Pancreas (tissue), 10 donors: ENCODE measurements around the gene PXDC1. TPM values are rescaled to one million over a fixed set of nuclear protein-coding genes. Genes with fewer than 3 reads are reported as not detected.

Source experiments
- ATAC-seq, 4 donors: fragments of 200-7000 bp; cut with Tn5 transposase; one replicate each; pipeline versions ENCODE4 v1.8.0 to v1.9.1; 2020; ENCODE audit warnings: mild to moderate bottlenecking in 4 of 4, moderate library complexity in 4 of 4
- DNase-seq, 6 donors: peaks; one replicate each; pipeline ENCODE4 v3.0.0-alpha.2; 2020
- FAIRE-seq: peaks from 2 replicates; lab custom pipeline; 2012; peaks lifted over from hg19 to GRCh38; lab: Jason Lieb, UNC
- H3K27ac ChIP-seq, 4 donors: fragments of 200-600 bp; sonication (generic); 1 replicate in 3 of 4; 2 replicates in 1 of 4; pipeline versions ENCODE4 v1.5.0 to v1.8.0; 2020
- H3K27me3 ChIP-seq, 4 donors: fragments of 200-600 bp; one replicate each; pipeline ENCODE4 v1.8.0; 2021
- H3K36me3 ChIP-seq, 3 donors: fragments of 200-600 bp; sonication (generic) in 1 of 3; one replicate each; pipeline versions ENCODE4 v1.5.0 to v1.8.0; 2020 to 2021
- H3K4me1 ChIP-seq, 3 donors: fragments of 200-600 bp; one replicate each; pipeline ENCODE4 v1.8.0; 2021
- H3K4me3 ChIP-seq, 4 donors: fragments of 200-600 bp; sonication (generic) in 2 of 4; one replicate each; pipeline versions ENCODE4 v1.5.0 to v1.8.0; 2020 to 2021
- H3K9me3 ChIP-seq, 4 donors: fragments of 200-600 bp; one replicate each; pipeline ENCODE4 v1.8.0; 2021
- WGBS, 2 donors: extraction: QIAGEN DNeasy Blood & Tissue Kit; methylation state at CpG; one replicate each; pipeline ENCODE4 v1.1.7; 2013; 5-methylcytosine and 5-hydroxymethylcytosine counted together
- intact Hi-C, 3 donors: fragments of 100-400 bp; cut with DNase I; formaldehyde crosslinking; loops; one replicate each; pipeline versions ENCODE4 v1.11.1 to v1.14.2; 2022
- polyA plus RNA-seq, 2 donors: library from polyadenylated mRNA; stranded (reverse); fragments of 200-250 nt; gene quantifications; one replicate each; pipeline ENCODE4 v1.2.3, GENCODE V29; 2013
- total RNA-seq, 6 donors: library from RNA; stranded (reverse); fragmentation: NEBNext Ultra II Directional in 4 of 6; extraction: Animal tissue kit (Norgen Biotek cat#: 25700) in 4 of 6; gene quantifications; one replicate each; pipeline versions ENCODE4 v1.2.1 to v1.2.4, GENCODE V29; 2021 to 2023
- TF ChIP-seq, protein P1 (sequence below), 4 donors: fragments of 200-600 bp; sonication (generic) in 3 of 4; IDR thresholded peaks; one replicate each; pipeline versions ENCODE4 v1.5.0 to v1.8.0; 2021; ENCODE audit warnings: antibody characterized with exemption in 4 of 4
- donor health status: healthy with polysubstance abuse.
- donor health status: DM: no; HTN: no; CAD: no; lungs with moderate emphysema.
- donor health status: DM: no; HTN: no; CAD: no.
- donor health status: control.
- donor health status: control.
- donor health status: Bipolar disorder and iron deficiency.
- donor health status: DM: yes; HTN: yes; CAD: no.
- donor health status: DM: no; HTN: no; CAD: no.
- donor health status: DM: no; HTN: no; CAD: no.
- donor health status: DM: yes; HTN: yes; CAD: no.

PXDC1 gene
- total and polyA plus RNA-seq, 8 donors: 5.2 to 19.7 (median 11.1) TPM

DNA sequence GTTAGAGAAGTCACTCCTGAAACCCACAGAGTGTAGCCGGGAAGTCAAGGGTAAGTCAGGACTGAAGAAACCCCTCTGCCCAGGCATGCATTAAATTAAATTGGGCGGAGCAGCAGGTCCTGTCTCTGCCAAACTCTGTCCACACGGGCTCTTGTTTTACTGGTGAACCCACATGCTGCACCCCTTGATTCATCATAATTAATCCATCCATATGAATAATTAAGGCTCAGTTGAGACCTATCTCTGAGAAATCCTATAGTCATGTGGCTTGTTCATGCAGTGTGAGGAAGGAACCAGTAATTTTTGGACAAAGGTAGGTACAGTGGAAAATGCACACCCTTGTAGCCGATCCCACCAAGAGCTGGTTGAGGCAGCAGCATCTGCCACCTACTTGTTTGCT lies 43.0 kb downstream of the PXDC1 start:
- Histone ChIP-seq H3K27ac (no peak overlapping the region), H3K36me3 (no peaks in the 10 kb centered on the region), H3K27me3 (no peaks in the 10 kb centered on the region), H3K4me3 (no peak overlapping the region), H3K4me1 (no peaks in the 10 kb centered on the region), H3K9me3 (no peaks in the 10 kb centered on the region)
- FAIRE-seq (no peak), DNase-seq (no peak), ATAC-seq (no peak)
- TF ChIP-seq, protein P1, sequence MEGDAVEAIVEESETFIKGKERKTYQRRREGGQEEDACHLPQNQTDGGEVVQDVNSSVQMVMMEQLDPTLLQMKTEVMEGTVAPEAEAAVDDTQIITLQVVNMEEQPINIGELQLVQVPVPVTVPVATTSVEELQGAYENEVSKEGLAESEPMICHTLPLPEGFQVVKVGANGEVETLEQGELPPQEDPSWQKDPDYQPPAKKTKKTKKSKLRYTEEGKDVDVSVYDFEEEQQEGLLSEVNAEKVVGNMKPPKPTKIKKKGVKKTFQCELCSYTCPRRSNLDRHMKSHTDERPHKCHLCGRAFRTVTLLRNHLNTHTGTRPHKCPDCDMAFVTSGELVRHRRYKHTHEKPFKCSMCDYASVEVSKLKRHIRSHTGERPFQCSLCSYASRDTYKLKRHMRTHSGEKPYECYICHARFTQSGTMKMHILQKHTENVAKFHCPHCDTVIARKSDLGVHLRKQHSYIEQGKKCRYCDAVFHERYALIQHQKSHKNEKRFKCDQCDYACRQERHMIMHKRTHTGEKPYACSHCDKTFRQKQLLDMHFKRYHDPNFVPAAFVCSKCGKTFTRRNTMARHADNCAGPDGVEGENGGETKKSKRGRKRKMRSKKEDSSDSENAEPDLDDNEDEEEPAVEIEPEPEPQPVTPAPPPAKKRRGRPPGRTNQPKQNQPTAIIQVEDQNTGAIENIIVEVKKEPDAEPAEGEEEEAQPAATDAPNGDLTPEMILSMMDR (IDR thresholded peaks at IDR 0.05): no peak
- WGBS, 2 donors: 72 to 85% methylated on average over 4 of the region's 4 CpGs
- intact Hi-C loops: no loop called here

DNA sequence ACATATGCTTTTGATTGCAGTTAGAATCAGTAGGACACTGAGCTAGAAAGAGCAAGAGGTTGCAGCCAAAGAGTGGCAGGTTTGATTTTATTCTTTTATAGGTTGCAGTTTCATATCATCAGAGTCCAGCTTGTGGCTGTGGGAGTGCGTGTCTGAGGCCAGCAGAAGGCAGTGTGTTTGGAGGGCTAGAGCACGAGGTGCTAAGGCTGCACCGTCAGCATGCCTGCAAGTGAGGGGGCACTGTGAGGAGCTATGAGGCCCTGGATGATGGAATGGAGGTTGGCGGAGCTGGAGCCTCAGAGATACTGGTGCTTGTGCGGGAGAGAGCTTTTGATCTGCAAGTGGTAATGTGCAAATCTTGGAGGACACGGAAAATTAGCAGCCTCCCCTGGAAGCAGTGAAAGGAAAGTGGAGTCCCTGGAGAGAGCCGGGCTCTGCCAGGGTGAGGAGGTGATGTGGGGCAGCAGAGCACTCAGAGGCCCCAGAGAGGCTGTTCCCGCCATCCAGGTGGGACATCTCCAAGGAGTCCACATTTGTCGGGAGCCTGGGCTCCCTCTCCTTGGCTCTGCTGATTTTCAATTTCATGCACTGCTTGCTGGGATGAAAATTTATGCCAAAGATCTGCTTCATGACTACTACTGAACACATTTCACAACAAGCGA lies 43.6 kb downstream of the PXDC1 start:
- Histone ChIP-seq H3K27ac (no peak overlapping the region), H3K4me3 (no peak overlapping the region), H3K9me3 (no peaks in the 10 kb centered on the region), H3K27me3 (no peaks in the 10 kb centered on the region), H3K36me3 (no peaks in the 10 kb centered on the region), H3K4me1 (no peaks in the 10 kb centered on the region)
- ATAC-seq (no peak), FAIRE-seq (no peak), DNase-seq (no peak)
- TF ChIP-seq, protein P1 (IDR thresholded peaks at IDR 0.05): no peak
- WGBS, 2 donors: 76 to 88% methylated on average over 10 of the region's 10 CpGs
- intact Hi-C loops: no loop called here

DNA sequence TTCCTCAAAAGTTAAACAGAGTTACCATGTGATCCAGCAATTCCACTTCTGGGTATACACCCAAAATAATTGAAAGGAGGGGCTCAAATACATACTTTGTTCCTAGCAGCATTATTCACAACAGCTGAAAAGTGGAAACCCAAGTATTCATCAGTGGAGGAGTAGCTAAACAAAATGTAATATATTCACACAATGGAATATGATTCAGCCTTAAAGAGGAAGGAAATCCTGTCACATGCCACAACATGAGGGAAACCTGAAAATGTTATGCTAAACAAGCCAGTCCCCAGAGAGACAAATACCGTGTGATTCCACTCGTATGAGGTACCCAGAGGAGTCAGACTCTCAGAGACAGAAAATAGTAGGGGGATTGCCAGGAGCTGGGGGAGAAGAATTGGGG lies 44.5 kb downstream of the PXDC1 start:
- no peaks in the 10 kb centered on the region for H3K27me3 ChIP-seq
- H3K27ac ChIP-seq: no peak overlapping the region
- WGBS, 2 donors: 70 to 80% methylated on average over 2 of the region's 2 CpGs
- DNase-seq (no peak), FAIRE-seq (no peak), ATAC-seq (peak in 2 of 4 donors; percentile 30 to 35)
- no peaks in the 10 kb centered on the region for H3K9me3 ChIP-seq
- intact Hi-C loops: no loop called here
- H3K36me3 ChIP-seq: no peaks in the 10 kb centered on the region
- H3K4me1 ChIP-seq: no peaks in the 10 kb centered on the region
- no peak overlapping the region for H3K4me3 ChIP-seq
- TF ChIP-seq, protein P1 (IDR thresholded peaks at IDR 0.05): no peak

DNA sequence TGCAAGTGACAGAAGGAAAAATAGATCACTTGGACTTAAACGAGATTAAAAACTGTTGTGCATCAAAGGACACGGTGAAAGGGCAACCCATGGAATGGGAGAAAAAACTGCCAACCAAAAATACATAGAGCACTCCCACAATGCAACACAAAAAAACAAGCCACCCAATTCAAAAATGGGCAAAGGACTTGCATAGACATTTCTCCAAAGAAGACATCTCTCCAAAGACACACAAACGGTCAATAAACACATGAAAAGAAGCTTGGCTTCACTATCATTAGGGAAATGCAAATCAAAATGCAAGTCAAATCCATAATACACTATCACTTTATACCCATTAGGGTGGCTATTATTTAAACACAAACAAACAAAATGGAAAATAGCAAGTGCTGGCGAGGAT lies 45.0 kb downstream of the PXDC1 start:
- DNase-seq: no peak
- H3K27ac ChIP-seq: no peak overlapping the region
- no peak for FAIRE-seq
- no peaks in the 10 kb centered on the region for H3K27me3 ChIP-seq
- H3K9me3 ChIP-seq: no peaks in the 10 kb centered on the region
- no peak overlapping the region for H3K4me3 ChIP-seq
- WGBS, 2 donors: 80 to 88% methylated on average over 4 of the region's 4 CpGs
- intact Hi-C loops: no loop called here
- TF ChIP-seq, protein P1 (IDR thresholded peaks at IDR 0.05): no peak
- no peak for ATAC-seq
- no peaks in the 10 kb centered on the region for H3K36me3 ChIP-seq
- H3K4me1 ChIP-seq: no peaks in the 10 kb centered on the region

DNA sequence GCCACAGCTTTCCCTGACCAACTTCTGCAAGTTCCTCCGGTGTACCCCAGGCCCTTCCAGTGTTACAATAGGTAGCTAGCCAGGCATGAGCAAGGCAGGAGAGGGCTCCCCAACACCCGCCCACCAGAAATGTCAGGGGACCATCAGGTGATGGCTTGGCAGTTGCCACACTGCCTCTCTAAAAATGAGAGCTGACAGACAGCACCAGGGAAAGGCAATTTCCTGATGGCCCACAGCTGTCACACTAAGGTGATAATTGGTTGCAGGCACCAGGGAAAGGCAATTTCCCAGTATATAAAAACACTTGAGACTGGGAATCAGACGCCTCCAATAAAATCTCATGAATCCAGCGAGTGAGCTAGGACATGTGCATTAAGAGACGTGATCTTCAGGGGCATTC lies 49.9 kb downstream of the PXDC1 start:
- Histone ChIP-seq H3K4me3 (no peak overlapping the region), H3K27ac (no peak overlapping the region), H3K27me3 (no peaks in the 10 kb centered on the region), H3K9me3 (no peaks in the 10 kb centered on the region), H3K4me1 (no peaks in the 10 kb centered on the region), H3K36me3 (no peaks in the 10 kb centered on the region)
- ATAC-seq (no peak), DNase-seq (no peak), FAIRE-seq (no peak)
- intact Hi-C loops: no loop called here
- 83 to 87% methylated on average over 5 of the region's 5 CpGs for WGBS, 2 donors
- TF ChIP-seq, protein P1 (IDR thresholded peaks at IDR 0.05): no peak
